Retinal pigment epithelial cell (primary cell): ENCODE data around the gene DIP2C.
"Not testable (repeated sequence)": the region's sequence is repeated elsewhere in the genome, so short reads cannot be mapped to it uniquely, and the experiment has no call there.

Experiments used
- DNase-seq: peaks from one replicate; pipeline ENCODE4 v3.0.0-alpha.2; 2010; ENCODE audit warnings: low read depth
- H3K4me3 ChIP-seq: 2 replicates; pipeline ENCODE4 v1.5.1; 2011; ENCODE audit warnings: mild to moderate bottlenecking, low read length, control low read depth, moderate library complexity
- TF ChIP-seq, protein P1 (sequence below): conservative IDR thresholded peaks from 2 replicates; pipeline ENCODE4 v1.5.1; 2011; ENCODE audit warnings: low read depth, low read length, control low read depth, inconsistent platforms

Gene DIP2C

DNA sequence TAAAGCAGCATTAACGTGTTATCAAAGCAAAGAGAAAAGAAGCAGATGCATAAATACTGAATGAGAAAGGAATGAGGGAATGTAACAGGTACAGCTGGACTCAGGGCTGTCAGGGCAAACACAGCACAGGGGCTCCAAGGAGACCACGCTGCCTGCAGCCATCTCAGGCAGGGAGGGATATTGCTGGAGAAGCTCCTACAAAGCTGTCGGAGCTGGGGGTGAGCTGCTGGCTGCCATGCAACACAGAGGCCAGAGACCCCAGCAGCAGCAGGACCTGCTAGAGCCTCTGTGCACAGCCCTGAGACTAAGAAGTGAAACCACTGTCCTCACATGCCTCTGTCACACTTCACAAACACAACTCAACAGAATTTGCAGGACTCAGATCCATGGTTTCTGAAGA is 235.8 kb downstream of the DIP2C start:
- no peak overlapping the region for H3K4me3 ChIP-seq
- TF ChIP-seq, protein P1, sequence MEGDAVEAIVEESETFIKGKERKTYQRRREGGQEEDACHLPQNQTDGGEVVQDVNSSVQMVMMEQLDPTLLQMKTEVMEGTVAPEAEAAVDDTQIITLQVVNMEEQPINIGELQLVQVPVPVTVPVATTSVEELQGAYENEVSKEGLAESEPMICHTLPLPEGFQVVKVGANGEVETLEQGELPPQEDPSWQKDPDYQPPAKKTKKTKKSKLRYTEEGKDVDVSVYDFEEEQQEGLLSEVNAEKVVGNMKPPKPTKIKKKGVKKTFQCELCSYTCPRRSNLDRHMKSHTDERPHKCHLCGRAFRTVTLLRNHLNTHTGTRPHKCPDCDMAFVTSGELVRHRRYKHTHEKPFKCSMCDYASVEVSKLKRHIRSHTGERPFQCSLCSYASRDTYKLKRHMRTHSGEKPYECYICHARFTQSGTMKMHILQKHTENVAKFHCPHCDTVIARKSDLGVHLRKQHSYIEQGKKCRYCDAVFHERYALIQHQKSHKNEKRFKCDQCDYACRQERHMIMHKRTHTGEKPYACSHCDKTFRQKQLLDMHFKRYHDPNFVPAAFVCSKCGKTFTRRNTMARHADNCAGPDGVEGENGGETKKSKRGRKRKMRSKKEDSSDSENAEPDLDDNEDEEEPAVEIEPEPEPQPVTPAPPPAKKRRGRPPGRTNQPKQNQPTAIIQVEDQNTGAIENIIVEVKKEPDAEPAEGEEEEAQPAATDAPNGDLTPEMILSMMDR = no peak
- no peak for DNase-seq

DNA sequence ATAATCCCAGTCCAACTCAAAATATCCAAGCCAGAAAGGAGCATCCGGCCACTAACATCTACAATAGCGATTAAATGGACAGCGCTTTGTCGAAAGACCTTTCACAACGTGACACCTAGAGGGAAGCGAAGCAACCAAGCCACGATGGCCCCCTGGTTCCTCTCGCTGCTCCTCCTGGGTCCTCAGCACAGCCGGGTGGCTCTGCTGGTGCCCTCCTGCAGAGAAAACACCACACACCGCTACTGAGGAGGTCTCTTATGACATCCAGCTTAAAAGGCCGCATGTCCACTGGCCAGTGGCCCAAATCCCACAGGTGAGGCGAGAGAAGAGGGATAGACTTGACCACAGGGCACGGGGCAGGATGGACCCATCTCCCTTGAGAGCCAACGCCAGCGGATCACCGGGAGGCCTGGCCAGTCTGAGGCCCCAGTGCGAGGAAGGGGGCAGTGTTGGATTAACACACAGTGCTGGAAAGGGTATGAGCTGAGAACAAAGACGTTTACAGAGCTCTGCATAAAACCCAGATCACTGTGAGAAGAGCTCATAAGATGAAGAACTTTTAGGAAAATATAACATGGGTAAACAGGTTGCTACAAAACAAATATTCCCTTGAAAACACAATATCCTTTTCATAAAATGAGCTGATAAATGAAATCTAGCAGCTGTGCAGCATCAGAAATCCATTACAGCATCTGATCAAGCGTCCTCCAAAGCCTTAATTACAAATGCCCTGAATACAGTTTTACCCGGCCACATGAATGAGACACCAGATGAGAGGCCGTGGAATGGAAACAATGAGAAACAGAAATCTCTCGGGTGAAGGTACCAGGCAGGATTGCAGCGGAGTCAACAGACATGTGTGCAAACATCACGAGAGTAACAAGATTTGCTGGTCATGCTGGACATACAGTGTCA is 236.7 kb downstream of the DIP2C start:
- DNase-seq = peak; percentile 53
- no peak overlapping the region for H3K4me3 ChIP-seq
- TF ChIP-seq, protein P1 = peak; percentile 41

DNA sequence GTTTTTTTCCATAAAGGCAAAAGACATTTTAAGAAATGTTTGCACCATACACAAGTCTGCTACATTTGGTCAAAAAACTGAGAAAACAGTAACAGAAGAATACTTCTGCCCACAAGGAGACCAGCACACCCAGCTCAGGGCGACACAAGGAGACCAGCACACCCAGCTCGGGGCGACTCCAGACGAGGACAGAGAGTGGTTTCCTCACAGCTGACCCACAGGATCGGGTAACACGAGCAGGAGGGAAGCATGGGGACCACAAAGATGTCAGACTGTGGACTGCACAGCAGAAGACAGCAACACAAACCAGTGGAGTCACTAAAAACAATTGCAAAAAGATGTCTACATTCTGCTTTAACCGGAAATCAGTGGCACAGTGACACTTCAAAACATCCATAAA is 237.6 kb downstream of the DIP2C start:
- no peak for DNase-seq
- H3K4me3 ChIP-seq = no peak overlapping the region
- TF ChIP-seq, protein P1 = no peak

DNA sequence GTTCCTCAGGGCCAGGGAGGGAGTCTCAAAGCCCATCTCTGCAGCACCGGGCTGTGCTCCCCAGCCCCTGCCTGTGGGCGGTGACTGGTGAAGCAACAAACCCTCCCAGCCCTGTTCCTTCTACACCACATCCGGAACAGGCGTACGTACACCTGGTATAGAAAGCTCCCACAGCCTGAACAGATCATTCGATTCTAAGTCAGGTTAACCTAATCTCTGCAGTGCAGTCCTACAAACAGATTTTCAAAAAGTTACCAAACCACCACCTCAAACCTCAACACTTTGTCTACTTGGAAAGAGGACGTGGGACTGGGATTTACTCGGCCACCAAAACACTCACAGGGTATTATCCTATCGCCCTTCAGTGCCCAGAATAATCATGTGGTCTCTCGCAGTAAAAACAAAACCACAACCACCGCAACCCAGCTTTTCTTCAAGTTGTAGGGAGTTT is 238.4 kb downstream of the DIP2C start:
- no peak overlapping the region for H3K4me3 ChIP-seq

DNA sequence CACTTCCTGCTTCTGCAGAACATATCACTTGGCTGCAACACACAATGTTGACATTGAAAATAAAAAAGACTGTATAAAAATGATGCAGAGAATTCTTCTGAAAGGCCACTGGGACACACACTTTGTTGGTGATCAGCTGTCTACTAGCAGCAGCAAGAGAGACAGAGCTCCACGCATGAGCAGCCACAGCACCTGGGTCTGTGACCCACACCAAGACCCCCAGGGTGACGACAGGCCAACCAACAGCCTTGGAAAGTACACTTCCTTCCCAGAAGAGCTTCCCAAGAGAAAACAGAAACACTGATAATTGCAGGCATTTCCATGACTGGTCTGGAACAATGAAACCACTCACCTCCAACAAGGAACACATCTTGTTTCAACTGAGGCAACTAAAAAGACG is 239.0 kb downstream of the DIP2C start:
- TF ChIP-seq, protein P1 = no peak
- H3K4me3 ChIP-seq = no peak overlapping the region
- DNase-seq = no peak

More for the DNA sequence above, 238.4 kb downstream of the DIP2C start:
- DNase-seq = peak; percentile 46
- TF ChIP-seq, protein P1 = no peak

DNA sequence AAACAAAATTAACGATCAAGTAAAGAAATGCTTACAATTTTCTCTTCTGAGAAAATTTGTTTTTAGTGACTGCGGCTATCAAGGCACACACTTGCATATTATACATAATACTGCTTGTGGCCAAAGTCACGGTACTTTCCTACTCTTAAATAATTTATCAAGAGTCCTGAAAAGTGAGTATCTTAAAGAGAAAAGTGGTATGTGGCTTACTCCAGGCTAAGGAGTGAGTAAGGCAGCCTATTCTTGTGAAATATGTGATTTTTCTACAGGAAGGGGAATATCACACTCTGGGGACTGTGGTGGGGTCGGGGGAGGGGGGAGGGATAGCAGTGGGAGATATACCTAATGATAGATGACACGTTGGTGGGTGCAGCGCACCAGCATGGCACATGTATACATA is 240.1 kb downstream of the DIP2C start:
- not testable (repeated sequence) for DNase-seq, H3K4me3 ChIP-seq

DNA sequence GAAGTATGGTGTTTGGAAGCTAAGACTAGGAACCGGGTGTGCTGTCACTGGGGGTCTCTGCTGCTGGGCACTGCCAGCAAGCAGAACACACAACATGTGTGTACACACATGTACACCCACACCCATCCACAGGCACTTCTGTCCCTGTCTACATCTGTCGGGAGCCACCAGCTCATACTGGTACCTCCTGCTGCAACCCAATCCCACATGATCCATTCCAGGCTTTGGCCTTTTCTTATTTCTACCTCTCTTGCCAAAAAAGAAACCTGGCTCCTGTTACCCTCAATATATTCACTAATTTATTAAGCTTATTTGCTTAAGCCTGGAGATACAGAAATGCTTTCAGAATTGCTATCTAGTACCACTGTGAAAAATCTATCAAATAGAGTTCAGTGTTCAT is 246.0 kb downstream of the DIP2C start:
- H3K4me3 ChIP-seq = no peak overlapping the region
- DNase-seq = no peak
- TF ChIP-seq, protein P1 = no peak
